Panc1 (cell line): ENCODE results near the gene DCUN1D3. TPM values are rescaled to one million over a fixed set of nuclear protein-coding genes. Genes with fewer than 3 reads are reported as not detected.

Experiments used
- ATAC-seq: fragments of 200-7000 bp; cut with Tn5 transposase; 2 replicates; pipeline ENCODE4 v1.9.1; 2020; ENCODE audit warnings: mild to moderate bottlenecking, moderate library complexity
- BruUV-seq: library from RNA; stranded (reverse); fragments of 400-500 nt; replicated peaks from 2 replicates; lab custom pipeline; 2021; lab: Mats Ljungman, UMichigan
- CTCF ChIA-PET: fragments of 300-600 bp; sonication (Branson Sonifier 250); formaldehyde crosslinking; loops from one replicate; lab custom pipeline; 2022; ENCODE audit warnings: antibody characterized with exemption; lab: Charles Lee
- POLR2A ChIA-PET: fragments of 300-600 bp; sonication (Branson Sonifier 250); formaldehyde crosslinking; loops from one replicate; lab custom pipeline; 2022; ENCODE audit warnings: antibody characterized with exemption; lab: Charles Lee
- DNase-seq: peaks from one replicate; pipeline ENCODE4 v3.0.0-alpha.2; 2010; ENCODE audit warnings: low read depth, low spot score
- H3K27ac ChIP-seq: 2 replicates; pipeline ENCODE4 v1.5.1; 2011; ENCODE audit warnings: mild to moderate bottlenecking, low read length, inconsistent platforms
- H3K27me3 ChIP-seq: fragments of 200-500 bp; sonication (Bioruptor generic); 2 replicates; pipeline ENCODE4 v1.6.0; 2014; ENCODE audit warnings: low read length, inconsistent platforms; ENCODE audit not compliant: control insufficient read depth, insufficient read depth
- H3K36me3 ChIP-seq: fragments of 200-500 bp; sonication (Bioruptor generic); 2 replicates; pipeline ENCODE4 v1.5.1; 2014; ENCODE audit warnings: inconsistent platforms, mild to moderate bottlenecking, low read length, moderate library complexity; ENCODE audit not compliant: control insufficient read depth, insufficient read depth
- H3K4me1 ChIP-seq: 2 replicates; pipeline ENCODE4 v1.5.1; 2011; ENCODE audit warnings: inconsistent platforms, mild to moderate bottlenecking, low read length, moderate library complexity; ENCODE audit not compliant: control insufficient read depth, insufficient read depth
- H3K4me3 ChIP-seq, 2 experiments: 2 replicates each; pipeline ENCODE4 v1.5.1; 2011 to 2012; ENCODE audit warnings: low read depth in 2 of 2, low read length in 2 of 2, mild to moderate bottlenecking in 2 of 2, inconsistent platforms in 1 of 2, moderate library complexity in 1 of 2
- H3K9me3 ChIP-seq: fragments of 200-500 bp; sonication (Bioruptor generic); 2 replicates; pipeline ENCODE4 v1.5.1; 2014; ENCODE audit warnings: low read depth, mild to moderate bottlenecking, inconsistent platforms, low read length, moderate library complexity; ENCODE audit not compliant: control insufficient read depth, insufficient read depth
- POLR2AphosphoS5 ChIP-seq: IDR thresholded peaks from 2 replicates; pipeline ENCODE4 v1.6.1; 2012; ENCODE audit warnings: mild to moderate bottlenecking, low read depth, low read length, moderate library complexity
- REST ChIP-seq, 2 experiments: IDR thresholded peaks; 2 replicates each; pipeline ENCODE4 v1.6.1; 2011 to 2012; ENCODE audit warnings: low read depth in 2 of 2, control low read depth in 1 of 2, low read length in 1 of 2, mild to moderate bottlenecking in 1 of 2, moderate library complexity in 1 of 2; ENCODE audit not compliant: insufficient read depth in 1 of 2
- SIN3A ChIP-seq: IDR thresholded peaks from 2 replicates; pipeline ENCODE4 v1.6.1; 2012; ENCODE audit warnings: low read depth, mild to moderate bottlenecking, low read length, moderate library complexity, borderline replicate concordance; ENCODE audit not compliant: insufficient read depth
- TCF7L2 ChIP-seq: IDR thresholded peaks from 2 replicates; pipeline ENCODE4 v1.6.1; 2011; ENCODE audit warnings: mild to moderate bottlenecking, low read depth, low read length, inconsistent platforms
- in situ Hi-C: cut with HindIII; loops from 2 replicates; pipeline ENCODE4 v1.10.0; 2016; ENCODE audit warnings: low sequenced_read_pairs, low pct_unique_long_range_greater_than_20kb
- intact Hi-C: fragments of 100-400 bp; cut with micrococcal nuclease; formaldehyde crosslinking; loops from one replicate; pipeline ENCODE4 v1.10.0; 2022; ENCODE audit not compliant: unreplicated experiment
- total RNA-seq: library from RNA; stranded (reverse); gene quantifications from one replicate; pipeline ENCODE4 v1.2.1, GENCODE V29; 2021; ENCODE audit not compliant: unreplicated experiment
- TF ChIP-seq, protein P1 (sequence below): fragments of 450-650 bp; IDR thresholded peaks from 2 replicates; pipeline ENCODE4 v1.5.1; 2017; ENCODE audit warnings: mild to moderate bottlenecking

The DCUN1D3 gene
- total RNA-seq, 1 experiment from 2014 or later = 23.5 TPM

DNA sequence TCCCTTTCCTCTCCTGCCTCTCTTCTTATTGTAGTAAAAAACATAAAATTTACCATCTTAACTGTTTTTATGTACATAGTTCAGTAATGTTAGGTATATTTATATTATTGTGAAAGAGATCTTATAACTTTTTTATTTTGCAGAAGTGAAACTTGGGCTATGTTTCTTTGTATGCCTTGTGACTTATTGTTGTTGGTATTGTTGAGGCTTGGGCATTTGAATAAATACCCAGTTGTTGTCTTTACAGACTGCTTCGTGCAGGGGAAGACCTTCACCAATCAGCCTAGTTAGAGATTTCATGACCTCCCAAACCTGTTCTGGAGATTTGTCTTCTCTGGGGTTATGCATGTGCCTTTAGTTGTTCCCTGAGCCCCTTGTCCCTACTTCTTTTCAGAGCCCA is 61.9 kb downstream of the DCUN1D3 start:
- no peaks in the 10 kb centered on the region for H3K27me3 ChIP-seq
- DNase-seq = no peak
- BruUV-seq = no TSS peak
- POLR2A ChIA-PET = no interaction called here
- CTCF ChIA-PET = no interaction called here
- intact Hi-C loops = no loop called here
- H3K27ac ChIP-seq = no peak overlapping the region
- peaks cover 17% of the 10 kb centered on the region for H3K36me3 ChIP-seq
- TF ChIP-seq SIN3A = no peak
- H3K4me1 ChIP-seq = no peaks in the 10 kb centered on the region
- H3K4me3 ChIP-seq = no peak overlapping the region
- no peak for ATAC-seq
- no peaks in the 10 kb centered on the region for H3K9me3 ChIP-seq
- in situ Hi-C loops = no loop called here

DNA sequence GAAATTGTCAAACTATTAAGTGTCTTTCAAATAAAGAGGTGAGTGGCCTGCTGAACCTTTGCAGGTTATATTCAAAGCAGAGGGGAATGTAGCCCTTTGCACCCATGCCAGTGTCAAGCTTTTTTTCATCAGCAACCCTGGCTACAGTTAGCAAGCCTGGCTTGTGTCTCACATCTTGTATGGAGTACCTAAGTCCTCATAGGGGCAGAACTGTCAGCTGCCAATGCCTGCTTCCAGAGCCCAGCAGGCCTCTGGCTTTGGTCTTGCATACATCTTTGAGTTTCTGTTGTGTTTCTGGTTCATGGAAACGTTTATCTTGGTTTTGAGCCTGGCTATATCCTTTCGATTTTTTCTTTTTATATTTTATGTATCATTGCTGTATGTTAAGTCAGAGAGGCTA is 67.1 kb downstream of the DCUN1D3 start:
- TF ChIP-seq SIN3A = no peak
- TF ChIP-seq POLR2AphosphoS5 = no peak
- TF ChIP-seq, protein P1, sequence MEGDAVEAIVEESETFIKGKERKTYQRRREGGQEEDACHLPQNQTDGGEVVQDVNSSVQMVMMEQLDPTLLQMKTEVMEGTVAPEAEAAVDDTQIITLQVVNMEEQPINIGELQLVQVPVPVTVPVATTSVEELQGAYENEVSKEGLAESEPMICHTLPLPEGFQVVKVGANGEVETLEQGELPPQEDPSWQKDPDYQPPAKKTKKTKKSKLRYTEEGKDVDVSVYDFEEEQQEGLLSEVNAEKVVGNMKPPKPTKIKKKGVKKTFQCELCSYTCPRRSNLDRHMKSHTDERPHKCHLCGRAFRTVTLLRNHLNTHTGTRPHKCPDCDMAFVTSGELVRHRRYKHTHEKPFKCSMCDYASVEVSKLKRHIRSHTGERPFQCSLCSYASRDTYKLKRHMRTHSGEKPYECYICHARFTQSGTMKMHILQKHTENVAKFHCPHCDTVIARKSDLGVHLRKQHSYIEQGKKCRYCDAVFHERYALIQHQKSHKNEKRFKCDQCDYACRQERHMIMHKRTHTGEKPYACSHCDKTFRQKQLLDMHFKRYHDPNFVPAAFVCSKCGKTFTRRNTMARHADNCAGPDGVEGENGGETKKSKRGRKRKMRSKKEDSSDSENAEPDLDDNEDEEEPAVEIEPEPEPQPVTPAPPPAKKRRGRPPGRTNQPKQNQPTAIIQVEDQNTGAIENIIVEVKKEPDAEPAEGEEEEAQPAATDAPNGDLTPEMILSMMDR = no peak
- TF ChIP-seq TCF7L2 = no peak
- TF ChIP-seq REST (IDR thresholded peaks at IDR 0.05; ENCODE audit: insufficient read depth in 1 of 2, low read depth in 2 of 2, low read length in 1 of 2) = no peak
- DNase-seq = no peak
- CTCF ChIA-PET = no interaction called here
- Histone ChIP-seq H3K36me3 (peaks cover 17% of the 10 kb centered on the region), H3K27me3 (no peaks in the 10 kb centered on the region), H3K4me3 (no peak overlapping the region), H3K27ac (no peak overlapping the region), H3K9me3 (no peaks in the 10 kb centered on the region), H3K4me1 (no peaks in the 10 kb centered on the region)
- POLR2A ChIA-PET = no interaction called here
- no peak for ATAC-seq
- BruUV-seq = no TSS peak
- intact Hi-C loops (no loop called here), in situ Hi-C loops (no loop called here)

DNA sequence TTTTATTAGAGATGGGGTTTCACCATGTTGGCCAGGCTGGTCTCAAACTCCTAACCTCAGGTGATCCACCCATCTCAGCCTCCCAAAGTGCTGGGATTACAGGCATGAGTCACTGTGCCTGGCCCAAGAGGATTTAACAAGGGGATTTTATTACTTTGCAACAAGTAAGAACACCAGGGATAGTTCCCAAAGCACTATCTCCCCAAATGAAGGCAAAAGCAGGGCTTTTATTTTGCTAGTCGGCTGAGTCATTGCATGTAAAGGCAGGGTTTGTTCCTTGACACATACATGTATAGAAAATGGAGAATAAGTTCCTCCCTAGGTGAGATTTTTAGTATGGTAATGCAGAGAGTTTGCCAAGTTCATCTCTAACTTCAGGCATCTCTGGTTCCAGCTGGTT is 69.8 kb downstream of the DCUN1D3 start:
- Histone ChIP-seq H3K27me3 (no peaks in the 10 kb centered on the region), H3K36me3 (peaks cover 33% of the 10 kb centered on the region), H3K4me1 (no peaks in the 10 kb centered on the region), H3K27ac (no peak overlapping the region), H3K4me3 (no peak overlapping the region), H3K9me3 (no peaks in the 10 kb centered on the region)
- BruUV-seq = no TSS peak
- in situ Hi-C loops = no loop called here
- ChIA-PET POLR2A (no interaction called here), CTCF (no interaction called here)
- no peak for DNase-seq
- ATAC-seq = no peak
- intact Hi-C loops = no loop called here
- no peak for TF ChIP-seq REST (IDR thresholded peaks at IDR 0.05; ENCODE audit: insufficient read depth in 1 of 2, low read depth in 2 of 2, low read length in 1 of 2)
- TF ChIP-seq POLR2AphosphoS5 = no peak
- TF ChIP-seq, protein P1 = no peak
- TF ChIP-seq TCF7L2 = no peak
- no peak for TF ChIP-seq SIN3A
